ENCODE data around the gene BCL2L15. TPM values are rescaled to one million over a fixed set of nuclear protein-coding genes. Genes with fewer than 3 reads are reported as not detected.

Gene BCL2L15
- total RNA-seq, 4 donors from 2014 or later: 1.4 to 3.1 TPM; not detected in 2

GRCh38 chr1:113912594-113913311 lies 25.4 kb upstream of the BCL2L15 start:
- H3K4me1 ChIP-seq: peaks cover 0 to 4% of the 10 kb centered on the region in 2 donors
- TF ChIP-seq CTCF (IDR thresholded peaks at IDR 0.05): no peak
- TF ChIP-seq POLR2A (IDR thresholded peaks at IDR 0.05): no peak
- no peaks in the 10 kb centered on the region for H3K27me3 ChIP-seq
- no peak overlapping the region for H3K4me3 ChIP-seq
- no peaks in the 10 kb centered on the region for H3K9me3 ChIP-seq
- intact Hi-C loops (cut with DNase I; ENCODE audit: low total_unique reads): no loop called here
- H3K27ac ChIP-seq: peak overlapping the region; percentile 39 to 53
- DNase-seq: peak; percentile 21 to 24
- no peaks in the 10 kb centered on the region for H3K36me3 ChIP-seq

- H3K4me3 ChIP-seq: peak overlapping the region; percentile 59 to 95
- H3K36me3 ChIP-seq: no peaks in the 10 kb centered on the region
- no peak for TF ChIP-seq POLR2A (IDR thresholded peaks at IDR 0.05)
- no peak for TF ChIP-seq CTCF (IDR thresholded peaks at IDR 0.05)
- no peaks in the 10 kb centered on the region for H3K27me3 ChIP-seq
- H3K9me3 ChIP-seq: no peaks in the 10 kb centered on the region
- DNase-seq: peak in 1 of 2 donors; percentile 41
- intact Hi-C loops (cut with DNase I; ENCODE audit: low total_unique reads): no loop called here
- peaks cover 4 to 9% of the 10 kb centered on the region in 2 donors for H3K4me1 ChIP-seq
- H3K27ac ChIP-seq: peak overlapping the region; percentile 88 to 90
Observed at GRCh38 chr1:113905435-113905861, 18.1 kb upstream of the BCL2L15 start.

- TF ChIP-seq CTCF (IDR thresholded peaks at IDR 0.05) (peak; percentile 67 to 96 (median 85)), POLR2A (IDR thresholded peaks at IDR 0.05) (peak; percentile 62 to 64)
- DNase-seq: peak; percentile 99
- Histone ChIP-seq H3K9me3 (no peaks in the 10 kb centered on the region), H3K27me3 (no peaks in the 10 kb centered on the region), H3K4me1 (peaks cover 4 to 9% of the 10 kb centered on the region in 2 donors), H3K36me3 (no peaks in the 10 kb centered on the region), H3K27ac (peak within 1 kb of the TSS; percentile 88 to 90), H3K4me3 (peak within 1 kb of the TSS; percentile 59 to 95)
- intact Hi-C loops (cut with DNase I; ENCODE audit: low total_unique reads): no loop called here
Observed at GRCh38 chr1:113904674-113905434, 17.5 kb upstream of the BCL2L15 start, which contains the start of the genes AP4B1 and DCLRE1B. AP4B1 (minus strand) TSS chr1:113904799; CDS start chr1:113904717, 82 bp downstream. DCLRE1B (plus strand) TSS chr1:113905326; CDS start chr1:113905587, 261 bp downstream.

DNA sequence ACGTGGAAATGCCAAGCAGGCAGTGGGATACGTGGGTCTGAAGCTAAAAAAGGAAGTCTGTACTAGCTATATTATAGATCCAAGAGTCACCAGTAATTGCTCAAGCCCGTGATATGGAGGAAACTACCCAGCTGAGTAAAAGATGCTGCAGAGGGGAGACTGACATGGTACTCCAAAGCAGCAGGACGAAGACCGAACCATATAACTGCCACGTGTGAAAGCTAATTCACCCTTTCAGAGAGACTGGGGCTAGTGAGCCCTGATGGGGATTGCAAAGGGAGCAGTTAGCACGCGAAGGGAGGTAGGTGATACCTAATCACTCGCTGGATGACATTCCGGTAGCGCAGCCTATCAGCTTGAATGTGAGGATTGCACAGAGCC lies 16.9 kb upstream of the BCL2L15 start:
- TF ChIP-seq POLR2A (IDR thresholded peaks at IDR 0.05) (no peak), CTCF (IDR thresholded peaks at IDR 0.05) (no peak)
- H3K4me1 ChIP-seq: peaks cover 4 to 9% of the 10 kb centered on the region in 2 donors
- no peak for DNase-seq
- H3K27me3 ChIP-seq: no peaks in the 10 kb centered on the region
- no peaks in the 10 kb centered on the region for H3K9me3 ChIP-seq
- H3K4me3 ChIP-seq: peak overlapping the region; percentile 59 to 95
- peak overlapping the region; percentile 88 to 90 for H3K27ac ChIP-seq
- no peaks in the 10 kb centered on the region for H3K36me3 ChIP-seq
- intact Hi-C loops (cut with DNase I; ENCODE audit: low total_unique reads): no loop called here

All from uterus (tissue), 4 donors.